Endometrial microvascular endothelial cells (primary cell): ENCODE results near the gene PNPLA2. TPM values are rescaled to one million over a fixed set of nuclear protein-coding genes. Genes with fewer than 3 reads are reported as not detected.

Experiments
- in situ Hi-C: cut with HindIII; loops from 2 replicates; pipeline ENCODE4 v1.10.0; 2017; ENCODE audit warnings: low sequenced_read_pairs, low pct_unique_long_range_greater_than_20kb; ENCODE audit errors: inconsistent ontology term
- total RNA-seq: library from RNA; depleted of rRNA; stranded (reverse); fragments of >200 nt; gene quantifications from one replicate; pipeline ENCODE4 v1.2.3, GENCODE V29; 2015; ENCODE audit errors: inconsistent ontology term

The PNPLA2 gene
- total RNA-seq, 1 donor from 2014 or later: 11.1 TPM

DNA sequence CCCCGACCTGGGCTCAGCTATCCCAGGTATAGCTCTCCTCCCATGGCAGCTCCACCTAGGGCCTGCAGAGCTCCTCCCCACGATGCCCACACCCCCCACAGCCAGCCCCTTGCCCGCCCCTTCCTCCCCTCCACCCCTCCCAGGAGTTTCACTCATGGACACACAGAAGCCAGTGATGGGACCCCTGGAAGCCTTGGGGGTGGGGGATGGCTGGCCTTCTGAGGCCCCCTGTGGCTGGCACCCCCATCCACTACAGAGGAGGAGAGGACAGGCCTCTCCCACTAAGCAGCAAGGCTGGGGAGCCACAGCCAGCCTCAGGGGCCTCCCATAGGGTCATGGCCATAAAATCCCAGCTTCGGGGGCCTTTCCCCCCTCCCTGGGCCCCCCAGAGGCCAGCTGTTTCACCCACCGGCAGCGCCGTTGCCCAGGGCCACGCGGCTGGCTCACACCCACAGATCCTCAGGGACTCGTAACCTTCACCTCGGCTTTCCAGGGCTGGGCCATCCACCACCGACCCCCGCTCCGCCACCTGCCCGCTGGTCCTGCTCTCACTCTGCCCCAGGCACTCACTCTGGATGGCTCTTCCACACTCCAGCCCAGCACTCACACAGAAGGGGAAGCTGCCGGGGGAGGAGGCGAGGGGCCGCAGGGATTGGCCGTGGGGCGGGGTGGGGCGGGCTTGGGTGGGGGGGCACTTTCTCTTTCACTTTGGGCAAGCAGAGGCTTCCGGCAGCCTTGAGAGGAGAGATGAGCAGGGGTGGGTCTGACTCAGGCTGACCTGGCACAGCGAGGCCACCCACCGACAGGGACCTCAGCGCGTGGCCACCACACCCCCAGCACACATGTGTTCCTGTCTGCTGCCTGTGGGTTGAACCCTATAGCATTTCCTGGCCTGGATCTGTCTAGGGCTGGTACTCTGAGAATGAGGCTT lies 22.8 kb upstream of the PNPLA2 start:
- in situ Hi-C loops: no loop called here

DNA sequence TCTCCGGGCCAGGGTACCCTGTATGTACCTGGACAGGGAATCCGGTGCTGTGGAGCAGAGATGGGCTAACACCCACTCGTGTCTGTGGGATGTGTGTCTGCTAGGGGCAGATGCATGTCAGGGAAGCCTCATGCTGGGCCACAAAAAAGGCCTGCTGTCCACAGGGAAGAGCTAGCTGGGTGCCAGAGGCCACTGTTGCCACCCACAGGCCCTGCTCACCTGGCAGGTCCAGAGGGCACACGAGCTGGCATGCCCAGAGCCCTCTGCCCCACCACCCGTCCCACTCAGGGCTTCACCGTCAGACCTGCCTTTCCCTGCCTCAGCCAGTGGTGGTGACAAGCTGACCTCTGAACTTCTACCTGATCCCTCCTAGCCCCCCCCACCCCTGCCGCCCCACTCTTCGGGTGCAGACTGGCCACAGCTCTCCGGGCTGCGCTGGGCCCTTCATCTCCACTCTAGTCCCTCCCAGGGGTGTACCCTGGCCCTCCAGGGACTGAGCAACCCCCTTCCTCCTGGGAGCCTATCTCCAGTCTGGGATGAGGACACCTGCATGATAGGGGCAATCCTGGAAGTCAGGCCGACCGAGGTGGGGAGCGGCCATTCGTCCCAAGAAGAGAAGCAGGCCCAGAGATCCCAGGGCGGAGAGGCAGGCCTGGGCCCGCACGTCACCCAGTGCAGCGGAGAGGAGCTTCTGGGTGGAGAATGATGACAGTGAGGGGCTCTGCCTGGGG lies 22.0 kb upstream of the PNPLA2 start:
- in situ Hi-C loops: no loop called here

DNA sequence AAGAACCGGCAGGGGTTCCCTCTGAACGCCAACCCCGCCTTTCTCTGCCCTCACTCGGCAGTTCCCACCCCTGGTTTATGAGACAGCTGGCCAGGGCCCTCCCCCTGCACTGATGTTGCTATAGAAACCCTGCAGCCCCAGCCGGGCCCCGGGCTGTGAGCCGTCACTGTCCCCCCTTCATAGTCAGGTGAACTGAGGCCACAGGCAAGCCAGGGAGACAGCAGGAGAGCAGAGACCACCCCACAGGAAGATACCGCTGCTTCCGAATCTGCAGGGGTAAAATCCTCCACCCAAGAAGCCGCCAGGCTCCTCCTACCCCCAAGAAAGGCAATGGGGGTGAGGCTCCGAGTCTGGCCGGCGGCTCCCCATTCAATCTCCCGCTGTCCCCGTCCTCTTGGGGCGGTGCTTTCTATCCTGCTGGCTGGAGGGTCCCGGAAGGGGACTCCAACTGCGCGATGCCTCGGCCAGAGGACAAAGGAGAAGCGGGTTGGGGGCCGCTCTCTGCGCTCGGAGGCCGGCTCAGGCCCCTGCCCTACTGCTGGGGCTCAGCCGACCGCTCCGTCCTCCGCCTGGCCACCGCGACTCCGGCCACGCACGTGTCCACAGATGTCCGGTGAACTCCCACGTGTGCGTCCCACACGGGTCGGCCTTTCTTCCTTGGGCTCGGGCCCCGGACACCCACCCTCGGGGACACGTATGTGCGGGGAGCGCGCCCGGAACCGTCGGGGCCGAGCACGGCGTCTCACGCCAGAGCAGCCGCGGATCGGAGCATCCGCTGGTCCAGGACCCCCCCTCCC lies 21.2 kb upstream of the PNPLA2 start:
- in situ Hi-C loops: no loop called here

DNA sequence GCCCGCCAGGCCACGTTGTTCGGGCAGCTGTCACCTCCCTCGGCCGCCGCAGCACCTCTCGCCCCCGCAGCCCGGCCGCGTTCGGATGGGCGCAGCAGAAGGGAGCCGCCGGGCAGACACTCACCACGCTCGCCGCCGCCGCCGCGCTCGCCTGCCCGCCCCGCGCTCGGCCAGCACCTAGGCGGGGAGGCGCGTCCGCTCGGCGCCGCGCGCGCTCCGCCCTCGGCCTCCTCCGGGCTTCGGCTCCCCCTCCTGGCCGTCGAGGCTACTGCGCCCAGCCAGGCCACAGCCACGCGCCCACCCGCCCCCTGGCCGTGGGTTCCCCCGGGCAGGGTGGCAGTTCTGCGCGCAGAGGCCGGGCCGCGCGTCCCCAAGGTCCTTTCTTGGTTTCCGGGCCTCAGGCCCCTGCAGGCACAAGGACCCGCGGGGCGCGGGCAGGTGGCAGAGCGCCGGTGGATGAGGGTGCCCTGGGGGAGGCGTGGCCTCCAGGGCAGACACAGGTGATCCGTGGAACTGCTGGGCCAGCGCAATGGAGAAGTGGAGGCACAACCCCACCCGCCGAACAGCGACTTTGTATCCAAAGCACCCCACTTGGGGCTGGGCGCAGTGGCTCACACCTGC lies 20.5 kb upstream of the PNPLA2 start, which contains the start of gene SLC25A22:
Gene SLC25A22, minus strand, starts transcription at position 189 of the 621 bp plus-strand sequence. CDS start 3,275 bp downstream, outside the sequence.
- in situ Hi-C loops: no loop called here

DNA sequence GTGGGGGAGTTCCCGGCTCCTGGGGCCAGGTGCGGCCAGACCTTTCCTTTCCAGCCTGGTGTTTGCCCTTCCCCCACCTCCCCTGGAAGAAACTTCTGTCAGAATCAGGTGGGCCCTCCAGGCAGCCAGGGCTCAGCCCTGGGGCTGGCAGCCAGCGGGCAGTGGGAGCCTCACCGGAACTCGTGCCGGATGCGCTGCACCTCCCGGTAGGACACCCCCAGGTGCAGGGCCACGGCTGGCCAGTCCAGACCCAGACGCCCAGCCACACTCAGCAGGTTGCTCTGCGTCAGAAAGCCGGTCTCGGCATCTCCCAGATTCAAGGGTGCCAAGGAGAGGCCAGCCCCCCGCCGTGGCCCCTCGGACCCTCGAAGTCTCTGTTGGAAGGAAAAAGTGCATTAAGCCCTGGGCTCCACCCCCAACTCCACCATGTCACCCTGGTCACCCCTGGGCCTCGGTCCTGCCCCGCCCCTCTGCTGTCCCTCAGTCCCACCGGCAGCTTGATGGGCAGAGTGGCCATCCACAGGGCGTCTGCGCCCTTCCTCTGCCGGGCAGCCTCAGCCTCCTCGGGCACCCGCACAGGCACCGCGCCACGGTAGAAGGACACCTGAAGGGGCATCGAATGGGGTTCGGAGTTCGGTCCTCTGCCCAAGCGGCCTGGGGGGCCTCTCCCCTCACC lies 18.9 kb upstream of the PNPLA2 start:
- in situ Hi-C loops: no loop called here

DNA sequence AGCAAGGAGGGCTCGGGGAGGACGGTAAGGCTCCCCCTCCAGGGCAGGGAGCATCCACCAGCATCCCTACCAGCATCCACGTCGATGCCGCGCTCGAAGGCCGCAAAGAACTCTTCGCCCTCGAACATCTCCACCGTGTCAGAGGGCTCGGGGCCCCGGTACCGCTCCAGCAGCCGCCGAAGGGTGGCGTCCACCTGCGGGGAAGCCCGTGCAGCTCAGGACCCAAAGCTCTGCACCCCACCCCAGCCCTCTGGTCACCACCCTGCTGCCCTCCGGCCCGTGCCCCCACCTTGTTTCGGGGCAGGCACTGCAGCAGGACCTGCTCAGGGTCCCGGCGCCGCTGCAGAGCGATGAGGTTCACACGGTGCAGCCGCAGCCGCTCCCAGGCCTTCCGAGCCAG lies 18.2 kb upstream of the PNPLA2 start:
- in situ Hi-C loops: no loop called here

DNA sequence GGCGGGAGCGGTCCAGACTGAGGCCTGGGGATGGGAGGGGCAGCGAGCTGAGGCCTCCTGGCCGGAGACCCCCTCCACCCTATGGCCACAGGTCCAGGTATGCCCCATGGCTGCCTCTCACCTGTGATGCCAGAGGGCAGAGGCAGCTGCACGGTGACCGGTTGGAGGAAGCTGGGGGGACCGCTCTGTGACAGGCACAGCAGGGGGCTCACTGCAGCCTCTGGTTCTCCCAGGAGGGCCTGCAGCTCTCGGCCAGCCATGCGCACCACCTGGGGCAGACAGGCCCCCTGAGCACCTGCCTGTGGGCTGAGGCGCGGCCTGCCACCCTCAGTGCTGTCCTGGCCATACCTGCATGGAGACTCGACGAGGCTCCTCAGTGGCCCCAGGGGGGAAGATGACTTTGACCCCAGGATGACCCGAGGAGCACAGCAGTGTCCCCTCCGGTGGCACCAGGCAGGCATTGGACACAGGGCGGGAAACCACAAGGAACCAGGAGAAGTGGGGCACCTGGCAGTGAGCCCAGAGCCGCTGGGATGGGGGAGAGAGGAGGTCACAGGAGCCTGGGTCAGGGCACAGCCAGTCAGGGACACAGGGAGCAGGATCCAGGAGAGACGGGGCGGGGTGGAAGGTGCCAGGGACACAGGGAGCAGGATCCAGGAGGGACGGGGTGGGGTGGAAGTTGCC lies 17.5 kb upstream of the PNPLA2 start:
- in situ Hi-C loops: no loop called here

DNA sequence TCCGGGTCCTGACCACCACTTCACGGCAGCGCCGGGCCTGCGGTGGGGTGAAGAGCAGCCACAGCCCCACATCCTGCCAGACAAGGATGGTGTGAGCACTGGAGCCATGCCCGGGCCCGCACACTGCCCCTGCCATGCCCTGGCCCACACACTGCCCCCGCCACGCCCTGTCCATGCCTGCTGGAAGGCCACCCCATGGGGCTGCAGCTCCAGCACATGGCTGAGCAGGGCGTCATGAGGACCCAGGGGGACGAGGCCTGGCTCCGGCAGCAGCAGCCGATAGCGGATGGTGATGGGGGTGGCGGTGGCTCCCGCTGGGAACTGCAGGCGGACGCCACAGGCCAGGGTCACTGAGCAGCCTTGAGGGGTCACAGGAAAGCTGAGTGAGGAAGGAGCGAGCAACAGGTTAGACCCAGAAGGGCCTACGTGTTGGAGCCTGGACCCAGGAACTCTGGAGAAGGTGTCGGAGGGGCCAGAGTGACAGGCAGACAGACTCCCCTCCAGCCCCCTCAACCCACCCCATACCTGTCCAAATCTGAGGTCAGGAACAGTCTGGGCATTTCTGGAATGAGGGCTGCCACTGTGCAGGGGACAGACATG lies 16.6 kb upstream of the PNPLA2 start:
- in situ Hi-C loops: no loop called here

DNA sequence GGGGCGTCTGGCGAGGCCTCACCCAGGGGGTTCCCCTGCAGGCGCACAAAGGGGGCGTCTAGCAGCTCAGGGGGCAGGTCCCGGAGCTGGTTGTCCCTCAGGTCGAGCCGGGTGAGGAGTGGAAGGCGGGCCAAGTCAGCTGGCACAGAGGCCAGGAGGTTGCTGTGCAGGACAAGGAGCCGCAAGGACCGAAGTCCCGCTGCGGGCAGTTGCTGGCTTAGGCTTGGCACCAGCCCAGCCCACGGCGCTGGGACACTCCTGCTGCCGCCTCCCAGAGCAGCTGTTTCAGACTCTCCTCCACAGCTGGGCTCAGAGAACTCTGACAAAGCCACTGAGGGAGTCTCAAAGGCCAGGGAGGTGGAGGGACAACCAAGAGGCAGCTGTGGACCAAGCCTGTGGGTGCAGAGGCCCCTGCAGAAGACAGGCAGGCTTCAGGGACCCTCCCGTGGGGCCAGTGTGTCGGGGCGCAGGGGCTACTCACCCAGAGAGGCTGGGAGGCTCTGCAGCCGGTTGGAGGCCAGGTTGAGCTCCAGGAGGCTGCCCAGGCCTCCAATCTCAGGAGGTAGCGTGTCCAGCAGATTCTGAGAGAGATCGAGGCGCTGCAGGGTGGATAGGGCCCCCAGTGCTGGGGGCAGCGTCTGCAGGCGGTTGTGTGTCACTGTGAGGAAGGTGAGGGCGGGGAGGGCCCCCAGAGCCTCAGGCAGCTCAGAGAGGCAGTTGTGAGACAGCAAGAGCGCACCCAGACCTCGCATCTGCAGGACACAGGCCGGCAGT lies 15.8 kb upstream of the PNPLA2 start:
- in situ Hi-C loops: no loop called here

DNA sequence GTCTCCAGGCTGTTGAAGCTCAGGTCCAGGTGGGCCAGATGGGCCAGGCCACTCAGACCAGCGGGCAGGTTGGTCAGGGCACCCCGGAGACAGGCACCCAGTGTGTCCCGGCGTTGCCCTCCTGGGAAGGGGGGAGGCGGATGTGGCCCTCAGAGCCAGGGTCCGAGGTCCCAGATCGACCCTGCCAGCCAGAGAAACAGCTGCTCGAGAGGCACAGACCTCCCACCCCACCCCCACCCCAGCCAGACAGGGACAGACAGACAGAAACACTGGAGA lies 15.3 kb upstream of the PNPLA2 start:
- in situ Hi-C loops: no loop called here

DNA sequence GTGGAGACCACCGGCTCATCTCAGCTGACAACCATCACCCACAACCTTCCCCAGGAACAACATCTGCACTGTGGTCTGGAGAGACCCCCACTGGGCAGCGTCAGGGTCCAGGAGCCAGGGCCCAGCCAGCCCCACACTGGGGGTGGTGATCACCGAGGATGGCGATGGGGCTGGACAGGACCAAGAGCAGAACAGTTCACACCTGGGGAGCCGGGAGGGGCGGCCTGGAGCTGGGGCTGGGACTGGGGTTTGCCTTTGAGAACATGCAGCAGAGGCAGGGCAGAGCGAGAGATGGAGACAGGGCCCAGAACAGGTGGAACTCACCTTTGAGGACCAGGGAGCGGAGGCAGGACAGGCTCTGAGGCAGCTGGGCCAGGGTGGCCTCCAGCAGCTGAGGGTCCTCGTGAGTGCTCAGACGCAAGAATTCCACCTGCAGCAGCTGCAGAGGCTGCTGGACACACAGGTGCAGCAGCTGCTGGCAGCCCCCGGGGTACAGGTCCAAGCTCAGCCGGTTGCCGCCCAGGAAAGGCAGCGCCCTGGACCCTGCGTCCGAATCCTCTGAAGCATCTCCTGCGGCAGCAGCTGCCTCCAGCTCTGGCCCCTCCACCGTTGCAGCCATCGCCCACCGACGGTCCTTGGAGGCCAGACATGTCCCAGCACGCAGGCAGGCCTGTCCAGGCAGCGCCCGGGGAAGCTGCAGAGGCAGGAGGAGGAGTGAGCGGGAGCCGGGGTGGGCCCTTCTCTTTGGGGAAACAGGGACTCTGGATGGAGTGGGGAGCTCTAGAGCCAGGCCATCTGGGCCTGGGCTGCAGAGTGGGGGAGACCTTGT lies 14.7 kb upstream of the PNPLA2 start:
- in situ Hi-C loops: no loop called here

DNA sequence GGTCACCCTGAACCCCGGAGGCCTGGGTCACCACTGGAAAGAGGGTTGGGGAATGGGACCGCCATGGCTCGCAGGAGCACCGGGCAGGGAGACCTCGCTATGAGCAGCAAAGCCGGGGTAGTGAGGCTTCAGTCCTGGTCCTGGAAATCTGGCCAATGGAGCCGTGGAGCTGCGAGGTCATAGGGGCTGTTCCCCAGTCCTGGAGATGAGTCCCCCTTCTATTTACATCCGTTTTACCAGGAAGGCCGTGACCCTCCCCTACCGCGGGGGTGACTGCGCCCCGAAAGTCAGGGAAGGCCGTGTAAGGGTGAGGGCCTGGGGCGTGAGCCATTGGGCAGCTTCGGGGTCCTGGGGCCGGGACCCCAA lies 14.1 kb upstream of the PNPLA2 start:
- in situ Hi-C loops: no loop called here

DNA sequence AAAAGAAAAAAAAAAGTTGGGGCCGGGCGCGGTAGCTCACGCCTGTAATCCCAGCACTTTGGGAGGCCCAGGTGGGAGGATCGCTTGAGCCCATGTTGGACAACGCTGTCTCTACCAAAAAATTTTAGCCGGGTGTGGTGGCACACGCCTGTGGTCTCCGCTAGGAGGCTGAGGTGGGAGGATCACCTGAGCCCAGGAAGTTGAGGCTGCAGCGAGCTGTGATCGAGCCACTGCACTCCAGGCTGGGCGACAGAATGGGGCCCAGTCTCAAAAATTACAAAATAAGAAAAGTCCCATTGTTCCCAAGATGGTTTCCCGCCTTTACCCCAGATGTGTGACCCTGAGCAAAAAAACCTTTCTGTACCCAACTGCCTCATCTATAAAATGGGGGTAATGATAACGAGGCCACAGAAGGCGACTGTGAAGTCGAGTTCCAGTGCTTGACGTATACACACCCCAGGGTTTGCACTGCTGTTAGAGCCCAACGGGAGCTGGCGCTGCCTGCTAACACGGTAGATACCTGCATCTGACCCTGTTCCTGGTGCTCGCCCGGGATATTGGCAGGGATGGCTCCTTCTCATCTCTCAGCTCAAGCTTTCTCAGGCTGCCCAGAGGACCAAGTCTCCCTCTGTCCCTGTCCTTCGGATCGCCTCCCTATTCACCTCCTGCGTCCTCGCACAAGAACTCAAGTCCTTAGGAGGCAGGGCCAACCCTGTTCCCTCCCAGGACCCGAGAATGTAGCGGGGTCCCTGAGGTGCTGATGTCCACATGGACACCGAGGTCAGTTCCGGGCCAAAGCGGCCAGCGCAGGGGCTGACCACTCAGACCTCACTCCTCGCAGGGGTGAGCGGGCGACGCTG lies 10.1 kb upstream of the PNPLA2 start:
- in situ Hi-C loops: no loop called here

DNA sequence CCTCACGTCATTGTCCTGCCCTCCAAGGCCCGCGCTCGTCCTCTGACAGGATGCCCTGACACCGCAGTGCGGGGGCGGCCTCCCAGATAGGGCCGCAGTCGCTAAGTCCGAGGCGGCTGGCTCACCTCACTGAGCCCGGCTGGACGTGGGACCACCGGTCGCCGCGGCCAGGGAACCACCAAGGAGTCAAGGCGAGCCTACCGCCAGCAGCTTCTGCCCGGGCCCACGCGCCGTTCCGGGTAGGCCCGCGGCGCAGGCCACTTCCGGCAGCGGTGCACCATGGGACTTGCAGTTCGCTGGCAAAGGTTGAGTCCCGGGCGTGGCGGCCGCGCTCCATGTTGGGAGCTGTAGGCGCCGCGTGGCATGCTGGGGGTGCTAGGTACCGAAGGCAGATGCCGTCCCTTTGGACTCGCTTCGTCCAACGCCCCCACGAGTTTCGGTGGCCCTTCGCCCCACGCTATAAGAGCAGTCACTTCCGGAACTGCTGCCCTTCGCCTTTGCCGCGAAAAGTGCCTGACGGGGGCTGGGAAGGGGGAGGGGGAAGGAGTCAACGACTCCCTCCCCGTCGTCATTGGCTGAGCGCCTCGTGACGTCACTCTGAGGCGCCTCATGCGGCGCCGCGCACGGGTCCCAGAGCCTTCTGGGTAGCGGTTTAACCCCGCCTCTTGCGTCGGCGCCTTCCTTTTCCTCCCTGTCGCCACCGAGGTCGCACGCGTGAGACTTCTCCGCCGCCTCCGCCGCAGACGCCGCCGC lies 9.3 kb upstream of the PNPLA2 start, which contains the start of gene RPLP2:
Gene RPLP2, plus strand, starts transcription at position 681 of the 753 bp plus-strand sequence. CDS start 268 bp downstream, outside the sequence.
- in situ Hi-C loops: no loop called here
